Diencephalon (tissue), 1 donor: Measurements from ENCODE around the gene HINT1. TPM values are rescaled to one million over a fixed set of nuclear protein-coding genes. Genes with fewer than 3 reads are reported as not detected.

Experiments
- total RNA-seq: library from RNA; depleted of rRNA; stranded (reverse); fragments of >200 nt; gene quantifications from one replicate; pipeline ENCODE4 v1.2.3, GENCODE V29; 2014

Gene HINT1
- total RNA-seq, result 220 TPM

GRCh38 chr5:131165119-131165727, at the start of gene HINT1:
Gene HINT1 (minus strand): TSS chr5:131165256. CDS start chr5:131165205, 51 bp downstream.

GRCh38 chr5:131170540-131171275, 5.7 kb upstream of the HINT1 start, which contains the start of gene LYRM7:
Gene LYRM7 (plus strand): TSS chr5:131170944. CDS start chr5:131171021, 77 bp downstream.

Other genes starting within 250 kb of the HINT1 start
- 30.4 TPM for gene LYRM7, start 5.7 kb upstream of the HINT1 start, total RNA-seq
- 106 TPM for gene CDC42SE2, start 98.8 kb upstream of the HINT1 start, total RNA-seq